HepG2 (cell line): ENCODE measurements around the gene LSS. TPM values are rescaled to one million over a fixed set of nuclear protein-coding genes. Genes with fewer than 3 reads are reported as not detected.

Experiments
- BCLAF1 ChIP-seq: fragments of 450-650 bp; IDR thresholded peaks from 2 replicates; pipeline ENCODE4 v1.6.1; 2017; ENCODE audit warnings: mild to moderate bottlenecking
- EED ChIP-seq: sonication (generic); formaldehyde crosslinking; IDR thresholded peaks from 2 replicates; pipeline ENCODE4 v1.5.0; 2020; ENCODE audit warnings: mild to moderate bottlenecking, missing genetic modification reagents
- FUBP1 ChIP-seq: sonication (generic); formaldehyde crosslinking; IDR thresholded peaks from 2 replicates; pipeline ENCODE4 v1.5.1; 2020; ENCODE audit warnings: missing genetic modification reagents, mild to moderate bottlenecking, borderline replicate concordance
- MAX ChIP-seq: IDR thresholded peaks from 2 replicates; pipeline ENCODE4 v1.6.1; 2012; ENCODE audit warnings: inconsistent platforms
- MAZ ChIP-seq, 2 experiments: sonication (generic) in 1 of 2; formaldehyde crosslinking in 1 of 2; IDR thresholded peaks; 2 replicates each; pipeline versions ENCODE4 v1.5.0 to v1.6.1; 2012 to 2020; ENCODE audit warnings: low read depth in 2 of 2, mild to moderate bottlenecking in 2 of 2, borderline replicate concordance in 1 of 2, improper control_type of control experiment in 1 of 2, low read length in 1 of 2, missing genetic modification reagents in 1 of 2, moderate library complexity in 1 of 2
- NKX3-1 ChIP-seq: sonication (generic); formaldehyde crosslinking; IDR thresholded peaks from 2 replicates; pipeline ENCODE4 v1.5.0; 2020; ENCODE audit warnings: missing genetic modification reagents
- RFXANK ChIP-seq: IDR thresholded peaks from 2 replicates; pipeline ENCODE4 v1.6.1; 2016
- SMAD1 ChIP-seq: sonication (generic); formaldehyde crosslinking; IDR thresholded peaks from 2 replicates; pipeline ENCODE4 v1.4.0; 2020; ENCODE audit warnings: missing genetic modification reagents, low read depth, mild to moderate bottlenecking, borderline replicate concordance
- ZMYM4 ChIP-seq: sonication (generic); formaldehyde crosslinking; IDR thresholded peaks from 2 replicates; pipeline ENCODE4 v1.8.1; 2023; ENCODE audit warnings: mild to moderate bottlenecking, missing genetic modification reagents
- ZNF280B ChIP-seq: sonication (generic); formaldehyde crosslinking; IDR thresholded peaks from 2 replicates; pipeline ENCODE4 v1.5.0; 2020; ENCODE audit warnings: missing genetic modification reagents, mild to moderate bottlenecking, borderline replicate concordance
- ZNF460 ChIP-seq: sonication (generic); formaldehyde crosslinking; IDR thresholded peaks from 2 replicates; pipeline ENCODE4 v1.5.1; 2020; ENCODE audit warnings: missing genetic modification reagents, mild to moderate bottlenecking, borderline replicate concordance
- ZNF484 ChIP-seq: sonication (generic); formaldehyde crosslinking; IDR thresholded peaks from 2 replicates; pipeline ENCODE4 v1.5.1; 2020; ENCODE audit warnings: mild to moderate bottlenecking, low read depth, missing genetic modification reagents, borderline replicate concordance
- ZNF580 ChIP-seq: IDR thresholded peaks from 2 replicates; pipeline ENCODE4 v1.6.1; 2016; ENCODE audit warnings: low read depth, borderline replicate concordance
- ZNF687 ChIP-seq: sonication (generic); formaldehyde crosslinking; IDR thresholded peaks from 2 replicates; pipeline ENCODE4 v1.5.1; 2020; ENCODE audit warnings: mild to moderate bottlenecking, missing genetic modification reagents, moderate library complexity
- polyA plus RNA-seq, 8 experiments: library from polyadenylated mRNA; depleted of rRNA in 3 of 8; stranded (reverse) in 7 of 8; unstranded in 1 of 8; fragments of >200 nt; fragmentation: Illumina TruSeq in 4 of 8; extraction: Trizol in 4 of 8; gene quantifications; 2 replicates each; pipeline versions ENCODE4 v1.2.1 to v1.2.3, GENCODE V29; 2011 to 2016; ENCODE audit warnings: low read depth in 4 of 8, missing spikeins in 1 of 8, mixed read lengths in 1 of 8; ENCODE audit not compliant: insufficient read depth in 1 of 8
- total RNA-seq, 5 experiments: library from RNA; depleted of rRNA; stranded (reverse); fragments of >200 nt; fragmentation: Illumina TruSeq; extraction: Trizol; gene quantifications; 2 replicates each; pipeline ENCODE4 v1.2.3, GENCODE V29; 2016; ENCODE audit warnings: low read depth in 1 of 5

Gene LSS
- total and polyA plus RNA-seq, 2 of the 13 experiments (the other 11 are each of a cell fraction or from before 2014, with no cell fraction given) = 72.6 to 113 TPM

- TF ChIP-seq MAZ (IDR thresholded peaks at IDR 0.05; ENCODE audit: borderline replicate concordance, low read depth, low read length) (peak; percentile 57; the same call in 1 of the 2 replicates), MAZ (CRISPR knock-in tag; IDR thresholded peaks at IDR 0.05; ENCODE audit: low read depth) (peak; percentile 19; the same call in 1 of the 2 replicates), SMAD1 (CRISPR knock-in tag) (no peak), MAX (peak; percentile 85), ZNF460 (CRISPR knock-in tag) (no peak), ZMYM4 (CRISPR knock-in tag) (peak; percentile 67), ZNF580 (peak; percentile 34; the same call in 1 of the 2 replicates), EED (CRISPR knock-in tag) (no peak), ZNF280B (CRISPR knock-in tag) (no peak), ZNF484 (CRISPR knock-in tag) (no peak), ZNF687 (peak; percentile 80), FUBP1 (no peak), RFXANK (CRISPR knock-in tag) (no peak), NKX3-1 (CRISPR knock-in tag) (no peak), BCLAF1 (no peak)
Measured at GRCh38 chr21:46229133-46229922, 754 bp upstream of the LSS start (continued).
